DOHH2 (cell line): ENCODE data around the gene CDH26.

Source experiments
- CTCF ChIP-seq: fragments of 200-600 bp; sonication (generic); IDR thresholded peaks from one replicate; pipeline ENCODE4 v1.5.1; 2014; ENCODE audit warnings: antibody characterized with exemption, mild to moderate bottlenecking, low read depth, low read length; ENCODE audit not compliant: poor library complexity, severe bottlenecking
- EZH2phosphoT487 ChIP-seq: fragments of 200-600 bp; sonication (generic); IDR thresholded peaks from 2 replicates; pipeline ENCODE4 v1.6.1; 2017; ENCODE audit warnings: borderline replicate concordance, mild to moderate bottlenecking, antibody characterized with exemption, low read length, moderate library complexity, mixed read lengths

GRCh38 chr20:59996108-59996507 is 37.9 kb downstream of the CDH26 start:
- no peak for TF ChIP-seq CTCF
- TF ChIP-seq EZH2phosphoT487, result no peak
